ENCODE data around the gene TBC1D22A. TPM values are rescaled to one million over a fixed set of nuclear protein-coding genes. Genes with fewer than 3 reads are reported as not detected.

The TBC1D22A gene
- total RNA-seq, 4 donors from 2014 or later, result 9.2 to 45.3 (median 22.8) TPM

DNA sequence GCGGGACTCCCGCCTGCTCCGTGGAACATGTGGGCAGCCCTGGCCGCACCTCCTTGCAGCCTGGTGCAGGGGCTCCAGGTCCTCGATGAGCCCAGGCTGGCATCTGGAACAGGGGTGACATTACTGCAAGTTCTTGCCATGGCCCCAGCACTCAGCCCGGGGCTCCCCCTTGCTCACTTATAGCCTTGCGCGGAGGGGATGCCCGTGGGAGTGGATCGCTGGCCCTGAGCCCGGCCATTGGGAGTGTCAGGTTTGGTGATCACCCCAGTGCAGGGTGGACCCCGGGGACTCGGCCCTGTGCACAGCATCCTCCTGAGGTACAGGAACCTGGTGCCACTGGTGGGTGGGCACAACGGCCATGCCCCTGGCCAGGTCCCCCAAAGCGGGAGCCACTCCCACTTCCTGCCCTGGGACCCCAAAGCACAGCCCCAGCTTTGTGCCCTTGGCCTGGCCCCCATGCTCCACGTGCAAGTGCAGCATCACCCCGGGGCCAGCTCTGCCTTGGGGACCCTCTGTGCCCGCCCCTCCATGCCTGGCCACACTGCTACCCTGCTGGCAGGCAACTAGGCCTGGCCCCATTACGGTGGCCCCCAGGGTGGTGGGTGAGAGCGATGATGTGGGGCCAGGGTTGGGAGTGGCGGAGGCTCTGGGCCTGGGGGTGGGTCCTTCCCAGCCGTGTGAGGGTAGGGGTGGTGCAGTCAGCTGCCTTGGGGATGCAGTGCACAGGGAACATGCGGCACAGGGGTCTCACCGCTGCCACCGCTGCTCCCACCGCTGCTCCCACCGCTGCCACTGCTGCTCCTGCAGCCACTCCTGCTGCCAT lies 439.8 kb downstream of the TBC1D22A start:
- no peak for DNase-seq

DNA sequence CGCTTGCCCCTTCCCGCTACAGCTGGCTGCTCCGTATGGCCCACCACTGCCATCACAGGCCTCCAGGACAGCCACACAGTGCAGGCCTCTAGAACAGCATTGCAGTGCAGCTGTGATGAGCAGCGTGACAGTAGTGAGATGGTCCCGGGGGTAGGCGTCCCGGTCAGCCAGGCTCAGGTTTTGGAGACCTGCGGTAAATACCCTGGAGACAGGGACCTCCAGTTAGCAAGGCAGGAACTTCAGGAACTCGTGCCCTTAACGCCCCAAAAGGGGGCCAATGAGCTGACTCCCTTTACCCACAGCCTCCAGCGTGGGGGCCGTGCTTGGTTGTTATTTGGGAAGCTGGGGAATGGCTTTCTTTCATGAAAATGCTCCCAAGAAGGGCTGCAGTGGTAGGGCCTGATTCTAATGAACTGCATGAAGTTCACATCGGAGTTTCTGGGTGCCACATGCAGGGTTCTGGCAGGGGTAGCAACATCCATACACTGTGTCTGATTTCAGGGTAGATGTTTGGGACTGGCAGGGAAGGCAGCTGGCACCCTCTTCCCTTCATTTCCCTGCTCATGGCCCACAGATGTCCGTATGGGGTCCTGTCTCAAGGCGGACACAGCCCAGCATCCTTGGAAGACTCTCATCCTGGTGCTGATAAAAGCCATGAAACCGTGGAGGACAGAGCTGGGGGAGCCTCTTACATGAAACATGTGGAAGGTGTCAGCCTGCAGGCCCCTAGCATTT lies 440.5 kb downstream of the TBC1D22A start:
- Histone ChIP-seq H3K4me1 (no peaks in the 10 kb centered on the region), H3K27me3 (no peaks in the 10 kb centered on the region), H3K9me3 (no peaks in the 10 kb centered on the region), H3K36me3 (no peaks in the 10 kb centered on the region), H3K27ac (no peak overlapping the region), H3K4me3 (no peak overlapping the region)
- TF ChIP-seq POLR2A (IDR thresholded peaks at IDR 0.05), result no peak
- no peak for TF ChIP-seq CTCF (IDR thresholded peaks at IDR 0.05)
- DNase-seq, result no peak
- intact Hi-C loops (cut with DNase I; ENCODE audit: low total_unique reads), result no loop called here

More for the DNA sequence above, 439.8 kb downstream of the TBC1D22A start:
- H3K27me3 ChIP-seq, result no peaks in the 10 kb centered on the region
- H3K27ac ChIP-seq, result no peak overlapping the region
- intact Hi-C loops (cut with DNase I; ENCODE audit: low total_unique reads), result no loop called here
- H3K4me3 ChIP-seq, result no peak overlapping the region
- TF ChIP-seq CTCF (IDR thresholded peaks at IDR 0.05) (no peak), POLR2A (IDR thresholded peaks at IDR 0.05) (no peak)
- no peaks in the 10 kb centered on the region for H3K9me3 ChIP-seq
- H3K36me3 ChIP-seq, result no peaks in the 10 kb centered on the region
- no peaks in the 10 kb centered on the region for H3K4me1 ChIP-seq

DNA sequence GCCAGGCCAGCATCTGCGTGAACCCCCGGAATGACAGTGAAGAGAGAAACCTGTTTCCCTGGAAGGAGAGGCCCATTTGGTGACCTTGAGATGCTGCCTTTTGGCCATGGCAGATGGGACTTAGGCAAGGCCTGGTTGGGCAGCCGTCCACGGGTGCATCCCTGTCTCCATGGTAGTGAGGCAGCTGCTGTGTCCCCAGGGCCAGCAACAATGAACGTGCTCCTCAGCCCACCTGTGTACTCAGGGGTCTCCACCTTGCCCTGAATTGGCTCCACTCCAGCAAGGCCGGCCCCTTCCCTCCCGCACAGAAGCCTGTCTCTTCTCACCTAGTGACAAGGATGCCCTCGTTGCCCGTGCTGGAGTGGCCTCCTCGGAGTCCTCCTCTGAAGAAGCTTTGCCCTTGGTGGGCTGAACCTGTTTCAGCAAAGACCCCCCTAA lies 441.1 kb downstream of the TBC1D22A start:
- H3K9me3 ChIP-seq, result no peaks in the 10 kb centered on the region
- intact Hi-C loops (cut with DNase I; ENCODE audit: low total_unique reads), result no loop called here
- no peaks in the 10 kb centered on the region for H3K36me3 ChIP-seq
- no peaks in the 10 kb centered on the region for H3K27me3 ChIP-seq
- H3K4me3 ChIP-seq, result no peak overlapping the region
- no peak for DNase-seq
- TF ChIP-seq POLR2A (IDR thresholded peaks at IDR 0.05) (no peak), CTCF (IDR thresholded peaks at IDR 0.05) (no peak)
- H3K4me1 ChIP-seq, result no peaks in the 10 kb centered on the region
- no peak overlapping the region for H3K27ac ChIP-seq

DNA sequence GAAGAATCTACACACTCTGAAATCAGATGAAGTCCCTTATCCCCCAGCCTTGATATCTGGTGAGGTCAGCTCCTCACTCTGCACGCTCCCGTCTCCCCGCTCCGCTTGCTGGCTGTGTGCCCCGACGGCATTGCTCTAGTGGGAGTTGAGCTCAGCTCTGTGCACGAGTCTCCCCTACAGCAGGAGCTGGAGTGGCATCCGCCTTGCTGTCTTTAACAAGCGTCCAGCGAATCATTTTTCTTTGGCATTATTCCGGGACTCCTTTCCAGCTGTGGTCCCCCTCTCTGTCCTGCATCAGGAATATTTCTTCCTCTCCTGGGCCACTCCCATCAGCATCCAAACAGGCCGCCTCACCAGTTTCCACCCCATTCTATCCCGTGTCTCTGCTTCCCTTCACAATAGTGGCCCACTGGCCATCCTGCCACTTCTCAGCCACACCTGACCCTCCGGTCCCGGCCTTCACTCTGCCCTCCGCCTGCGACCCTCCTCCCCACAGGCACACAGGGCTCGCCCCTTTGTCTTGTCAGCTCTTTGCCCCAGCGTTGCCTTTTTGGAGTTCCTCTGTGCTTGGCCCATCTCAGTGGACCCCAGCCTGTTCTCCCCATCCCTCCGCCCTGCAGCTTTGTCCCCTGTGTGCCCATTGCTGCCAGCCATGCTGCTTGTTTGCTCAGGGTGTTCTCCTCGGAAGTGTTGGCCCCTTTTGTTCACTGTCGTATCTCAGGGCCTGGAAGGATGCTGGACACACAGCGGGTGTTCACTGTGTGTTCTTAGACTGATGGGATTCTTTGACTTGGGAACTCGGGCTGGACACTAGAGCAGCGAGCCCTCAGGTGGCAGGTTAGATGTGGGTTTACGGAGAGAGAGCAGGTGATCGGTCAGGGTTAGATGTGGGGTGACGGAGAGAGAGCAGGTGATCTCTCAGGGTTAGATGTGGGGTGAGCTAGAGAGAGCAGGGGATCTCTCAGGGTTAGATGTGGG lies 441.8 kb downstream of the TBC1D22A start:
- H3K4me3 ChIP-seq, result no peak overlapping the region
- no peak for DNase-seq
- TF ChIP-seq CTCF (IDR thresholded peaks at IDR 0.05) (no peak), POLR2A (IDR thresholded peaks at IDR 0.05) (no peak)
- H3K27ac ChIP-seq, result no peak overlapping the region
- no peaks in the 10 kb centered on the region for H3K9me3 ChIP-seq
- no peaks in the 10 kb centered on the region for H3K27me3 ChIP-seq
- H3K36me3 ChIP-seq, result no peaks in the 10 kb centered on the region
- intact Hi-C loops (cut with DNase I; ENCODE audit: low total_unique reads), result no loop called here
- no peaks in the 10 kb centered on the region for H3K4me1 ChIP-seq
